Measurements from ENCODE around the gene TMPRSS7. TPM values are rescaled to one million over a fixed set of nuclear protein-coding genes. Genes with fewer than 3 reads are reported as not detected.

TMPRSS7 gene
- polyA plus RNA-seq, 1 donor (not counting 4 experiments of a cell fraction or from before 2014, with no cell fraction given): 0.18 TPM

DNA sequence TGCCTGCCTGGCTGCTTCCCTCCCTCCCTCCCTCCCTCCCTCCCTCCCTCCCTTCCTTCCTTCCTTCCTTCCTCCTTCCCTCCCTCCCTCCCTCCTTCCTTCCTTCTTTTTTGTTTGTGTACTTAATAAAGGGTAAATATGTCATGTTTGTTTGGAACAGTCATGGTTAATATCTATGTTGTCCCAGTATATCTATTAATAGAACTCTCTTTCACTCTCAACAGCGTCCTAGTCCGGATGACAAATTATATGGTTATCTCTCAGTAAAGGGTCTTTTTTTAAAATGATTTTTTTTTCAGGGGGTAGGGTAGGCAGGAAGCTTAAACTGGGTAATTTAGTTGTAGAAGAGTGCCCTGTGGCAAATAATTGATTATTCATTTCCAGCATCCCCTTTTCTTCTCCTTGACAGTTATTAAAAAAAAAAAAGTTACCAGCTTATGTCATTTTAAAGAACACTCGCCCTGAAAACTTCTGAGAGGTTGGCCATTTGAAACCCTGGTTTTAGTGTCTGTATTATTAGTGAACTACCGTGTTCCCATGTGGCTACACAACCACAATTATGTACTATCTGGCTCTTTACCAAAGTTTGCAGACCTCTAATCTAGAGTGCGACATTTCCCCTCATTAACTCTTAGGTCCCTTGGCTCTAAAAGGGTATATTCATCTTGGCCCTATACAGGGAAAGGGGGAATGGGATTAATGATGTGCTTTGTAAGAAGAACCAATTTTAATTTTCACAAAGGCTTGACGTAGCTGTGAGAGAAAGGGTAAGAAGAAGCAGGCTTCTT, 22.1 kb upstream of the TMPRSS7 start:
- dilution Hi-C loops (cut with MboI; ENCODE audit: extremely low pct_ligation_motif_present, low sequenced_read_pairs): no loop called here
- FAIRE-seq: no peak
- Histone ChIP-seq H2AFZ (ENCODE audit: control insufficient read depth, low read length) (no peak overlapping the region), H3K27me3 (ENCODE audit: control insufficient read depth, extremely low read depth, insufficient read depth, low read length) (no peaks in the 10 kb centered on the region), H3K9me1 (ENCODE audit: control insufficient read depth, extremely low read depth, insufficient read depth, low read length) (no peaks in the 10 kb centered on the region), H3K4me2 (ENCODE audit: control insufficient read depth, extremely low read depth, insufficient read depth, low read depth, low read length) (no peak overlapping the region), H3K4me3 (ENCODE audit: control insufficient read depth in 2 of 3, extremely low read depth in 1 of 3, insufficient read depth in 2 of 3, low read depth in 1 of 3, low read length in 3 of 3) (no peak overlapping the region), H3K4me1 (ENCODE audit: control insufficient read depth, extremely low read depth, insufficient read depth, low read length) (peaks cover 8% of the 10 kb centered on the region), H3K79me2 (ENCODE audit: control insufficient read depth, insufficient read depth, low read length) (no peaks in the 10 kb centered on the region), H4K20me1 (ENCODE audit: control insufficient read depth, extremely low read depth, insufficient read depth, low read length) (no peaks in the 10 kb centered on the region), H3K9ac (ENCODE audit: control insufficient read depth, extremely low read depth, insufficient read depth, low read length) (no peak overlapping the region), H3K36me3 (ENCODE audit: control insufficient read depth in 2 of 2, extremely low read depth in 1 of 2, insufficient read depth in 2 of 2, low read length in 2 of 2) (no peaks in the 10 kb centered on the region), H3K27ac (ENCODE audit: control insufficient read depth, insufficient read depth, low read length) (no peak overlapping the region), H3K9me3 (ENCODE audit: control insufficient read depth, low read depth, low read length) (no peaks in the 10 kb centered on the region)
- TF ChIP-seq, protein P1, sequence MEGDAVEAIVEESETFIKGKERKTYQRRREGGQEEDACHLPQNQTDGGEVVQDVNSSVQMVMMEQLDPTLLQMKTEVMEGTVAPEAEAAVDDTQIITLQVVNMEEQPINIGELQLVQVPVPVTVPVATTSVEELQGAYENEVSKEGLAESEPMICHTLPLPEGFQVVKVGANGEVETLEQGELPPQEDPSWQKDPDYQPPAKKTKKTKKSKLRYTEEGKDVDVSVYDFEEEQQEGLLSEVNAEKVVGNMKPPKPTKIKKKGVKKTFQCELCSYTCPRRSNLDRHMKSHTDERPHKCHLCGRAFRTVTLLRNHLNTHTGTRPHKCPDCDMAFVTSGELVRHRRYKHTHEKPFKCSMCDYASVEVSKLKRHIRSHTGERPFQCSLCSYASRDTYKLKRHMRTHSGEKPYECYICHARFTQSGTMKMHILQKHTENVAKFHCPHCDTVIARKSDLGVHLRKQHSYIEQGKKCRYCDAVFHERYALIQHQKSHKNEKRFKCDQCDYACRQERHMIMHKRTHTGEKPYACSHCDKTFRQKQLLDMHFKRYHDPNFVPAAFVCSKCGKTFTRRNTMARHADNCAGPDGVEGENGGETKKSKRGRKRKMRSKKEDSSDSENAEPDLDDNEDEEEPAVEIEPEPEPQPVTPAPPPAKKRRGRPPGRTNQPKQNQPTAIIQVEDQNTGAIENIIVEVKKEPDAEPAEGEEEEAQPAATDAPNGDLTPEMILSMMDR (optimal IDR thresholded peaks at IDR 0.05 in 1 of 3, IDR thresholded peaks at IDR 0.05 in 1 of 3, conservative IDR thresholded peaks at IDR 0.05 in 1 of 3; ENCODE audit: extremely low read depth in 1 of 3, insufficient read depth in 2 of 3, low read length in 3 of 3): no peak
- no peak for TF ChIP-seq EZH2 (IDR thresholded peaks at IDR 0.05; ENCODE audit: low read length)
- DNase-seq (ENCODE audit: low read depth, low spot score): no peak

DNA sequence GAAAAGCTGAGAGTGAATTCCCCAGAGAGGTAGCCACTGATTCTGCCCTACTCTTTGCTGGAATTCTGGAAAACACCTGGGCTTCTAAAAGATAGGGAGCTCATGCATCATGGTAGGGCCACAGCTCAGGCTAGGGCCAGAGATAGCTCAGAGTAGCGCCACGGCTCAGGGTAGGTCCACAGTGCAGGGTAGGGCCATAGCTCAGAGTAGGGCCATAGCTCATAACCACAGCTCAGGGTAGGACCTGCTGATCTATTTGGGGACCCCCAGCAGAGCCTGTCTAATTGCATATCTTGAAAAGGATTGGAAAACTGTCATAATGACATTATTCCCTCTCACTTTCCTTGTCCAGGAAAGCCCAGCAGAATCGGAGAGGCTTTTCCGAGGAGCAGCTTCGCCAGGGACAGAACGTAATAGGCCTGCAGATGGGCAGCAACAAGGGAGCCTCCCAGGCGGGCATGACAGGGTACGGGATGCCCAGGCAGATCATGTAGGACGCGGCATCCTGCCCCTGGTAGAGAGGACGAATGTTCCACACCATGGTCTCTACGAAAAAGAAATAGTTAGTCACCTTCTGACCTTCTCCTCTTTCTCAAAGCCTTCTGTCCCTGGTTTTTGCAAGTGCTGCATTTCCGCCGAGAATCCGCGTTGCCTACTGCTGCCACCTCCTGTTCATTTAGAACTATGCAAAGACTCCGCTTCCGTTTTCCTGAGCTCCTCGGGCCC, 21.3 kb upstream of the TMPRSS7 start:
- dilution Hi-C loops (cut with MboI; ENCODE audit: extremely low pct_ligation_motif_present, low sequenced_read_pairs): no loop called here
- H3K4me2 ChIP-seq (ENCODE audit: control insufficient read depth, extremely low read depth, insufficient read depth, low read depth, low read length): no peak overlapping the region
- FAIRE-seq: peak; percentile 75
- H4K20me1 ChIP-seq (ENCODE audit: control insufficient read depth, extremely low read depth, insufficient read depth, low read length): no peaks in the 10 kb centered on the region
- H2AFZ ChIP-seq (ENCODE audit: control insufficient read depth, low read length): no peak overlapping the region
- no peak overlapping the region for H3K4me3 ChIP-seq (ENCODE audit: control insufficient read depth in 2 of 3, extremely low read depth in 1 of 3, insufficient read depth in 2 of 3, low read depth in 1 of 3, low read length in 3 of 3)
- TF ChIP-seq EZH2 (IDR thresholded peaks at IDR 0.05; ENCODE audit: low read length): no peak
- TF ChIP-seq, protein P1 (optimal IDR thresholded peaks at IDR 0.05 in 1 of 3, IDR thresholded peaks at IDR 0.05 in 1 of 3, conservative IDR thresholded peaks at IDR 0.05 in 1 of 3; ENCODE audit: extremely low read depth in 1 of 3, insufficient read depth in 2 of 3, low read length in 3 of 3): peak; percentile 66 to 78 (median 67)
- no peak for DNase-seq (ENCODE audit: low read depth, low spot score)
- H3K27ac ChIP-seq (ENCODE audit: control insufficient read depth, insufficient read depth, low read length): no peak overlapping the region
- peaks cover 8% of the 10 kb centered on the region for H3K4me1 ChIP-seq (ENCODE audit: control insufficient read depth, extremely low read depth, insufficient read depth, low read length)
- H3K9me1 ChIP-seq (ENCODE audit: control insufficient read depth, extremely low read depth, insufficient read depth, low read length): no peaks in the 10 kb centered on the region
- H3K27me3 ChIP-seq (ENCODE audit: control insufficient read depth, extremely low read depth, insufficient read depth, low read length): no peaks in the 10 kb centered on the region
- H3K36me3 ChIP-seq (ENCODE audit: control insufficient read depth in 2 of 2, extremely low read depth in 1 of 2, insufficient read depth in 2 of 2, low read length in 2 of 2): no peaks in the 10 kb centered on the region
- no peak overlapping the region for H3K9ac ChIP-seq (ENCODE audit: control insufficient read depth, extremely low read depth, insufficient read depth, low read length)
- no peaks in the 10 kb centered on the region for H3K79me2 ChIP-seq (ENCODE audit: control insufficient read depth, insufficient read depth, low read length)
- no peaks in the 10 kb centered on the region for H3K9me3 ChIP-seq (ENCODE audit: control insufficient read depth, low read depth, low read length)
